ENCODE measurements around the gene HTT-AS. TPM values are rescaled to one million over a fixed set of nuclear protein-coding genes. Genes with fewer than 3 reads are reported as not detected.

Gene HTT-AS
- total RNA-seq, 1 donor from 2014 or later = not detected

- no peak for DNase-seq (ENCODE audit: low spot score)
- Mint-ChIP-seq H3K4me3 (ENCODE audit: unreplicated experiment) (no peak overlapping the region), H3K36me3 (ENCODE audit: low read depth) (no peaks in the 10 kb centered on the region), H3K4me1 (ENCODE audit: low read depth) (peaks cover 2% of the 10 kb centered on the region), H3K27ac (ENCODE audit: unreplicated experiment) (no peak overlapping the region), H3K27me3 (ENCODE audit: low read depth) (peaks cover 9% of the 10 kb centered on the region), H3K9me3 (ENCODE audit: low read depth) (no peaks in the 10 kb centered on the region)
- TF ChIP-seq CTCF (IDR thresholded peaks at IDR 0.05) = no peak
Measured at GRCh38 chr4:3043282-3044020, 30.9 kb downstream of the HTT-AS start.

- Mint-ChIP-seq H3K27ac (ENCODE audit: unreplicated experiment) (no peak overlapping the region), H3K4me1 (ENCODE audit: low read depth) (peaks cover 8% of the 10 kb centered on the region), H3K4me3 (ENCODE audit: unreplicated experiment) (no peak overlapping the region), H3K36me3 (ENCODE audit: low read depth) (no peaks in the 10 kb centered on the region), H3K27me3 (ENCODE audit: low read depth) (peaks cover 11% of the 10 kb centered on the region), H3K9me3 (ENCODE audit: low read depth) (no peaks in the 10 kb centered on the region)
- no peak for TF ChIP-seq CTCF (IDR thresholded peaks at IDR 0.05)
- DNase-seq (ENCODE audit: low spot score) = no peak
Measured at GRCh38 chr4:3042226-3042625, 32.1 kb downstream of the HTT-AS start.

DNA sequence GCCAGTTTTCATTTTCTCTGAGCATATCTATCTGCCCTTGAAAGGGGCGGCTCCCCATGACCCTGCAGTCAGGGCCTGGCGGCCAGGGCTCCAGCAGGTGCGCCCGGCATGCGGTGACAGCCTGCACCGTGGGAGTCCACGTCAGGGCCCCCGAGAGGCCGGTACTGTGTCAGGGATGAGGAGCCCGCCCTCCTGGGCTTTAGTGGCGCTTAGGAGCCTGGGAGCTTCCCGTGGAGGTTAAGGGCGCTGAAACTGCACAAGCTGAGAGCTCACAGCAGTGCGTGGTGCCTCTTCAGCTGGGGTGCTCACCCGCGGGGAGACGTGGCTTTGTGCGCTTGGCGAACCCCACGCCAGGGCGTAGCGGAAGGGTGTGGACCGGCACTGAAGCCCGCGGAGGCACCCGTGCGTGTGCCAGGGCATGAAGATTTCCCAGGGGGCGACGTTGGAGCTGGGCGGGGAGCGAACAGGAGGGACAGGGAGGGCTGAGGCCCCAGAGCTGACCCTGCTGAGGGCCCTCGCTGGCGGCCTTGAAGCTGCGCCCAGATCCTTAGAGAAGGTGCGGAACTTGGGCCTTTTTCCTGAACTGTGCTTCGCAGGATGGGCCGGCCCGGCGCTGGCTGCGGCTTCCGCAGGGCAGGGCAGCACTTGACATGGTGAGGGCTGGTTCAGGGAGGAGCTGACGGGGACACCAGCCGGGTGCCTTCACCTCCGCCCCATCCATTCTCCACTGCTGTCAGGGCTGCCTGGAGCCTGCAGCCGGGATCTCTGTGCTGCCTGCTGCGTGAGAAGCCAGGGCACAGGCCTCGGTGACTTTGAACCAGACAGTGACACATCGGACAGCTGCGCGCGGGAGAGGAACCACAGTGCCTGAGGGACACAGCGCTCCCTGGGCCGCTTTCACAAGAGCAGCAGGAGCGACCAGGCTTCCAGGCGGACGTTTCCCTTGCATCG, 32.9 kb downstream of the HTT-AS start:
- H3K9me3 Mint-ChIP-seq (ENCODE audit: low read depth) = no peaks in the 10 kb centered on the region
- H3K27ac Mint-ChIP-seq (ENCODE audit: unreplicated experiment) = no peak overlapping the region
- peaks cover 11% of the 10 kb centered on the region for H3K4me1 Mint-ChIP-seq (ENCODE audit: low read depth)

DNA sequence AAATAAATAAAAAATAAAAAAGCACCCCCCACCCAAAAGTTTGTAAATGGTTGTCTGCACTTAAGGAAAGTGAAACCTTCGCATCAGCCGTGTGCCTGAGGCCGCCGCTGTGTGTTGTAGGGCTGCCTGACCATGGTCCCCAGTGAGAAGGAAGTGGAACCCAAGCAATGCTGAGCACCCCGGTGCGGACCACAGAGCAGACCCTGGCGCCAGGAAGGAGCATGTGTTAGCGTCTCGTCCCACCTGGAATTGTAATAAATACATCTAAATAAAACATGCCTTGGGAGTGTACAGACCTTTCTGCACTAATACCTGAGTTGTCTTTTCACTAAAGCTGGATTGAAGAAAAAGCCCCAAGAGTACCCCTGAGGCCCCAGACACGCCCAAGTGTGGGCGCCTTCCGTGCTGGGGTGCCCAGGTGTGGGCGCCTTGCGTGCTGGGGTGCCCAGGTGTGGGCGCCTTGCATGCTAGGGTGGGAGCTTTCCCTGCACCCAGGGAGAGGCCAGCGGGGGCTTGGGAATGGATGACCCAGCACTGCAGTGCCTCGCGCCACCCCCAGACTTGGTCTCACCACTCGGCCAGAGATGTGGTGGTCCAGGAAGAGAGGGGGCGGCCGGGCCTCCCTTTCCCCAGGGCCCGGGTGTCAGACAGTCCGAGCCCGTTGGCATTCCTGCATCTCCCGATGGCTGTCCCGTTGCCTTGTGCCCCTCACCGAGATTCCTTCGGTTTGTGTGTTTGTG, 33.7 kb downstream of the HTT-AS start:
- Mint-ChIP-seq H3K4me3 (ENCODE audit: unreplicated experiment) (no peak overlapping the region), H3K27ac (ENCODE audit: unreplicated experiment) (no peak overlapping the region), H3K27me3 (ENCODE audit: low read depth) (peaks cover 11% of the 10 kb centered on the region), H3K36me3 (ENCODE audit: low read depth) (peaks cover 2% of the 10 kb centered on the region), H3K9me3 (ENCODE audit: low read depth) (no peaks in the 10 kb centered on the region), H3K4me1 (ENCODE audit: low read depth) (peaks cover 11% of the 10 kb centered on the region)
- no peak for DNase-seq (ENCODE audit: low spot score)
- no peak for TF ChIP-seq CTCF (IDR thresholded peaks at IDR 0.05)

More for the DNA sequence above, 32.9 kb downstream of the HTT-AS start:
- Mint-ChIP-seq H3K36me3 (ENCODE audit: low read depth) (no peaks in the 10 kb centered on the region), H3K27me3 (ENCODE audit: low read depth) (peaks cover 11% of the 10 kb centered on the region), H3K4me3 (ENCODE audit: unreplicated experiment) (no peak overlapping the region)
- DNase-seq (ENCODE audit: low spot score) = no peak
- no peak for TF ChIP-seq CTCF (IDR thresholded peaks at IDR 0.05)

Measured in chondrocyte (in vitro differentiated cells).